ENCODE data around the gene ADPRM. TPM values are rescaled to one million over a fixed set of nuclear protein-coding genes. Genes with fewer than 3 reads are reported as not detected.
A peak's percentile ranks its signal among the peaks of the same experiment; 100 is the strongest.

The ADPRM gene
- total RNA-seq, 1 experiment from 2014 or later = 2.4 TPM

DNA sequence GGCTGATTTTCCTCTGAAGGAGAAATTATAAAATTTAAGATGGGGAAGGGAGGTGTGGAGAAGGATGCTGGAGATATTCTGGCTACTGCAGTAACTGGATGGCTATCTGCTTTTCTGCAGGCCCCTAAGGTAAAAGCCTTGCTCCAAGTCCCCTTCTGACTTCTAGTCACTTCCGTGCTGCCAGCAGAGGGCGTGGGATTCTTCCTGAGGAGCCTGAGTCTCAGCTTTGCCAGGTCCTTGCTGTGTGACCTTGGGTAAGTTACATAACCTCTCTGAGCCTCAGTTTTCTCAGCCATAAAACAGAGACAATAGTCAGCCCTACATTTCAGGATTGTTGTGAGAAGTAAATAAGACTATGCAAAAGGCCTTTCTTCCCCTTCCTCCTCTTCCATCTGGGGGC lies 56.7 kb downstream of the ADPRM start:
- CTCF ChIA-PET = interaction anchor here (0.8 to 1.7 kb wide), 2 partner anchors 90 to 91 kb away, joined by 3 to 4 read pairs; no protein-coding TSS in a partner anchor
- POLR2A ChIA-PET = no interaction called here

DNA sequence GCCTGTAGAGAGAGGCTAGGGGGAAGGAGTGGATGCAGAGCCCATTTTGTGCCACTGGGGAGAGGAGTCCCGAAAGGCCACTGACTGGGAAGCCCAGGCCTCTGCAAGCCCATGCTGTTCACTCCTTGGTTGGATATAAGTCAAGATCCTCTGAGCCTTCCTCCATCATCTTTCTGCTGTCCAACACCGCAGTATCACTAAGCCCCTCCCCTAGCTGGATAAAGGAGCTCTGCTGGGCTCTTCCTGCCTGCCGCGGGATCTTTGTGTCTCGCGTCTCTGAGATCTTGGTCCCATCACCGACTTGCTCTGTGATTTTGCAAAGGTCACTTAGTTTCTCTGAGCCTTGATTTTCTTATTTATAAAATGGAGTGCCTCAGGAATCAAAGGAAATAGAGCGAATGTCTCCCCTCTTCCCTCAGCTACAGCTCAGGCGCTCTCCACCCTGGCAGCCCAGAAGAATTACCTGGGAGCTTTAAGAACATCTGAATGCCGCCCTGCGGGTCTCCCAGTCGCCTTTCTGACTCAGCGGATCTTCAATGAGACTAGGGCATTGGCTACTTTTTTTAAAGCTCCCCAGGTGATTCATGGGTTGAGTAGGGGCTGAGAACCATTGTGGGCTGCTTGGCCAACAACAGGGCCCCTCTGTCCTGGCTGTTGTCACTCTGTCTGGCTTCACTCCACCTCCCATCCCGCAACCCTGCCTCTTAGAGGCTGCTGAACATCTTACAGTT lies 57.6 kb downstream of the ADPRM start:
- TF ChIP-seq, protein P1, sequence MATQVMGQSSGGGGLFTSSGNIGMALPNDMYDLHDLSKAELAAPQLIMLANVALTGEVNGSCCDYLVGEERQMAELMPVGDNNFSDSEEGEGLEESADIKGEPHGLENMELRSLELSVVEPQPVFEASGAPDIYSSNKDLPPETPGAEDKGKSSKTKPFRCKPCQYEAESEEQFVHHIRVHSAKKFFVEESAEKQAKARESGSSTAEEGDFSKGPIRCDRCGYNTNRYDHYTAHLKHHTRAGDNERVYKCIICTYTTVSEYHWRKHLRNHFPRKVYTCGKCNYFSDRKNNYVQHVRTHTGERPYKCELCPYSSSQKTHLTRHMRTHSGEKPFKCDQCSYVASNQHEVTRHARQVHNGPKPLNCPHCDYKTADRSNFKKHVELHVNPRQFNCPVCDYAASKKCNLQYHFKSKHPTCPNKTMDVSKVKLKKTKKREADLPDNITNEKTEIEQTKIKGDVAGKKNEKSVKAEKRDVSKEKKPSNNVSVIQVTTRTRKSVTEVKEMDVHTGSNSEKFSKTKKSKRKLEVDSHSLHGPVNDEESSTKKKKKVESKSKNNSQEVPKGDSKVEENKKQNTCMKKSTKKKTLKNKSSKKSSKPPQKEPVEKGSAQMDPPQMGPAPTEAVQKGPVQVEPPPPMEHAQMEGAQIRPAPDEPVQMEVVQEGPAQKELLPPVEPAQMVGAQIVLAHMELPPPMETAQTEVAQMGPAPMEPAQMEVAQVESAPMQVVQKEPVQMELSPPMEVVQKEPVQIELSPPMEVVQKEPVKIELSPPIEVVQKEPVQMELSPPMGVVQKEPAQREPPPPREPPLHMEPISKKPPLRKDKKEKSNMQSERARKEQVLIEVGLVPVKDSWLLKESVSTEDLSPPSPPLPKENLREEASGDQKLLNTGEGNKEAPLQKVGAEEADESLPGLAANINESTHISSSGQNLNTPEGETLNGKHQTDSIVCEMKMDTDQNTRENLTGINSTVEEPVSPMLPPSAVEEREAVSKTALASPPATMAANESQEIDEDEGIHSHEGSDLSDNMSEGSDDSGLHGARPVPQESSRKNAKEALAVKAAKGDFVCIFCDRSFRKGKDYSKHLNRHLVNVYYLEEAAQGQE (IDR thresholded peaks at IDR 0.05; ENCODE audit: insufficient read depth in 1 of 2, low read depth in 2 of 2, low read length in 1 of 2) = no peak
- no peak for TF ChIP-seq SIN3A (IDR thresholded peaks at IDR 0.05; ENCODE audit: borderline replicate concordance, insufficient read depth, low read depth, low read length)
- TF ChIP-seq, protein P2, sequence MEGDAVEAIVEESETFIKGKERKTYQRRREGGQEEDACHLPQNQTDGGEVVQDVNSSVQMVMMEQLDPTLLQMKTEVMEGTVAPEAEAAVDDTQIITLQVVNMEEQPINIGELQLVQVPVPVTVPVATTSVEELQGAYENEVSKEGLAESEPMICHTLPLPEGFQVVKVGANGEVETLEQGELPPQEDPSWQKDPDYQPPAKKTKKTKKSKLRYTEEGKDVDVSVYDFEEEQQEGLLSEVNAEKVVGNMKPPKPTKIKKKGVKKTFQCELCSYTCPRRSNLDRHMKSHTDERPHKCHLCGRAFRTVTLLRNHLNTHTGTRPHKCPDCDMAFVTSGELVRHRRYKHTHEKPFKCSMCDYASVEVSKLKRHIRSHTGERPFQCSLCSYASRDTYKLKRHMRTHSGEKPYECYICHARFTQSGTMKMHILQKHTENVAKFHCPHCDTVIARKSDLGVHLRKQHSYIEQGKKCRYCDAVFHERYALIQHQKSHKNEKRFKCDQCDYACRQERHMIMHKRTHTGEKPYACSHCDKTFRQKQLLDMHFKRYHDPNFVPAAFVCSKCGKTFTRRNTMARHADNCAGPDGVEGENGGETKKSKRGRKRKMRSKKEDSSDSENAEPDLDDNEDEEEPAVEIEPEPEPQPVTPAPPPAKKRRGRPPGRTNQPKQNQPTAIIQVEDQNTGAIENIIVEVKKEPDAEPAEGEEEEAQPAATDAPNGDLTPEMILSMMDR (IDR thresholded peaks at IDR 0.05) = no peak
- no peak for TF ChIP-seq POLR2AphosphoS5 (IDR thresholded peaks at IDR 0.05; ENCODE audit: low read depth, low read length)
- no peak for TF ChIP-seq TCF7L2 (IDR thresholded peaks at IDR 0.05; ENCODE audit: low read depth, low read length)
- no peak overlapping the region for H3K4me3 ChIP-seq (ENCODE audit: low read depth in 2 of 2, low read length in 2 of 2)
- DNase-seq (ENCODE audit: low read depth, low spot score) = no peak
- in situ Hi-C loops (cut with HindIII; ENCODE audit: low pct_unique_long_range_greater_than_20kb, low sequenced_read_pairs) = no loop called here
- intact Hi-C loops (cut with micrococcal nuclease; ENCODE audit: unreplicated experiment) = loop anchor here (1.0 kb wide), 1 partner anchor 89 kb away; no protein-coding TSS in a partner anchor
- no peaks in the 10 kb centered on the region for H3K27me3 ChIP-seq (ENCODE audit: control insufficient read depth, insufficient read depth, low read length)
- no TSS peak for BruUV-seq (replicated peaks)
- no peaks in the 10 kb centered on the region for H3K36me3 ChIP-seq (ENCODE audit: control insufficient read depth, insufficient read depth, low read length)
- no peak for ATAC-seq
- POLR2A ChIA-PET = no interaction called here
- H3K9me3 ChIP-seq (ENCODE audit: control insufficient read depth, insufficient read depth, low read depth, low read length) = no peaks in the 10 kb centered on the region
- no peak overlapping the region for H3K27ac ChIP-seq (ENCODE audit: low read length)
- CTCF ChIA-PET = interaction anchor here (1.7 kb wide), 1 partner anchor 90 kb away, joined by 4 read pairs; no protein-coding TSS in a partner anchor
- H3K4me1 ChIP-seq (ENCODE audit: control insufficient read depth, insufficient read depth, low read length) = no peaks in the 10 kb centered on the region; the same call in 1 of the 2 replicates

More for the DNA sequence above, 56.7 kb downstream of the ADPRM start:
- ATAC-seq (peak; percentile 70), DNase-seq (ENCODE audit: low read depth, low spot score) (no peak)
- Histone ChIP-seq H3K27ac (ENCODE audit: low read length) (no peak overlapping the region), H3K9me3 (ENCODE audit: control insufficient read depth, insufficient read depth, low read depth, low read length) (no peaks in the 10 kb centered on the region), H3K4me1 (ENCODE audit: control insufficient read depth, insufficient read depth, low read length) (no peaks in the 10 kb centered on the region; the same call in 1 of the 2 replicates), H3K4me3 (ENCODE audit: low read depth in 2 of 2, low read length in 2 of 2) (no peak overlapping the region), H3K36me3 (ENCODE audit: control insufficient read depth, insufficient read depth, low read length) (no peaks in the 10 kb centered on the region), H3K27me3 (ENCODE audit: control insufficient read depth, insufficient read depth, low read length) (no peaks in the 10 kb centered on the region)
- TF ChIP-seq, protein P1 (IDR thresholded peaks at IDR 0.05; ENCODE audit: insufficient read depth in 1 of 2, low read depth in 2 of 2, low read length in 1 of 2) = no peak
- TF ChIP-seq, protein P2 (IDR thresholded peaks at IDR 0.05) = peak; percentile 71
- in situ Hi-C loops (cut with HindIII; ENCODE audit: low pct_unique_long_range_greater_than_20kb, low sequenced_read_pairs) (no loop called here), intact Hi-C loops (cut with micrococcal nuclease; ENCODE audit: unreplicated experiment) (loop anchor here (1.0 kb wide), 1 partner anchor 90 kb away; no protein-coding TSS in a partner anchor)
- no TSS peak for BruUV-seq (replicated peaks)

All from Panc1 (cell line).